8988T (cell line): ENCODE results near the gene FSTL1.
A peak's percentile ranks its signal among the peaks of the same experiment; 100 is the strongest.

Experiments
- DNase-seq: peaks from one replicate; pipeline ENCODE4 v3.0.0; 2011

Gene FSTL1

GRCh38 chr3:120438216-120438615 is 12.6 kb downstream of the FSTL1 start:
- no peak for DNase-seq

GRCh38 chr3:120437559-120437958 is 13.2 kb downstream of the FSTL1 start:
- no peak for DNase-seq

DNA sequence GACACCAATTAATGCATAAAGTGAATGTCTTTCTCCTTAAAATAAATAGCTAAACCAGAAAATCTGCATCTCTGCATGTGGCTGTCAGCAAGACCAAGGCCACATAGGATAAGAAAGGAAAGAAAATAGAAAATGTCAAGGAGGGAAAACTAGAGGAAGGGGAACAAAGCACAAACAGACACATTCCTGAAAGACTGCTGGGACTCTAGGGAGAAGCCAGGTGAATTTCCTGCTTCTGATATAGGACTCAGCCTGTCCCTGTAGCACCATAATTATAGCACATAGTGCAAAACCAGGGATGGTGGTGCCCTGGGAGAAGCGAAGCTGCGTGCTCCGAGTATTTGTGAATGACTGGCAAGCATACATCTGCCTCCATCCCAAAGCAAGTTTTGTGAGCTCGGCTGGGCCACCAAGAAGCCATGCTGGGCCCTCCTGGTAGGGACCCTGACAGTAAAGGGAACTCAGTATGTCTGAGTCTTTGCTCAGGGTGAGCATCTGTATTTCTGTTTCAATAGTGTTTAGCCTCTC is 14.2 kb downstream of the FSTL1 start:
- DNase-seq: no peak

DNA sequence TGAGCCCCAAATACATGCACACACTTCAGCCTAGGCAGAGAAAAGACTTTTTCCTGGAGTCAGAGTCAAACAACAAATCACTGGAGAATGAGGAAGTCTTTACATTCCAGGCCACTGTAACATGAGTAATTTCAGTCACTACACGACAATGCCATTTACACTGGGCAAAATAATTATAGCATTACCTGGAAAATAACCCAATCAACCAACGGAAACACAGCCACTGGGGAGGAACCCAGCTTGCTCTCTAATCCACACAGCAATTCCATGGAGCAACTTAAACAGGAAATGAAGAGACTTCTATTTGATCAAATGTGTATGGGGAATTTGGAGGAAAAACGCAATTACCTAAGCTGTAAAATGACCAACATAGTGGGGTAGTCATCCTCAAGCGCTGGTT is 15.2 kb downstream of the FSTL1 start:
- DNase-seq: no peak

DNA sequence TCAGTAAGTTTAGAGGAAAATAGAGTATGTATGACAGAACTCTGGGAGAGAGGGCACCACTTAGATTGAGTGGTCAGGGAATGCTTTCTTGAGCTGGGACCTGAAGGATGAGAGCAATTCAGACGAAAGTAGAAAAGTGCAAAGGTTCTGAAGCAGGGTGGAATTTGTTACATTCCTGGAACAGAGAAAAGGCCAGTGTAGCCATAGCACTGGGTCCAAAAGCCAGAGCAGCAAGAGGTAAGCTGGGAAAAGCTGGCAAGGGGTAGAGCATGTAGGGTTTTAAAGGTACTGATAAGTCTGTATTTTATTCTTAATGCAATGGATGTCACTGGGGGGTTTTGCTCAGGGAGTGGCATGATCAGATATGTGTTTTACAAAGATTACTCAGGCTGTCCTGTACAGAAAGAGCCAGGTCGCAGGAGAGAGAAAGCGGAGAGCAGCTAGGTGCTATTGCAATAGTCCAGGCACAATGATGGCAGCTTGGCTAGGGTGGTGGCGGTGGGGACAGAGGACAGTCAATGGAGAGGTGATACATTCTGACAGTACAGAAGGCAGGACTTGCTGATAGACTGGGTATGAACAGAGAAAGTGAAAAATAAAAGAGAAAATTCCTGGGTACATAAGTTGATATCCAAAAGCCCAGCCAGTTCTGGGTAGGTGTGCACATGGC is 17.0 kb downstream of the FSTL1 start:
- no peak for DNase-seq

GRCh38 chr3:120432150-120432860 is 18.5 kb downstream of the FSTL1 start:
- DNase-seq: no peak

GRCh38 chr3:120429921-120430361 is 20.9 kb downstream of the FSTL1 start:
- DNase-seq: no peak

DNA sequence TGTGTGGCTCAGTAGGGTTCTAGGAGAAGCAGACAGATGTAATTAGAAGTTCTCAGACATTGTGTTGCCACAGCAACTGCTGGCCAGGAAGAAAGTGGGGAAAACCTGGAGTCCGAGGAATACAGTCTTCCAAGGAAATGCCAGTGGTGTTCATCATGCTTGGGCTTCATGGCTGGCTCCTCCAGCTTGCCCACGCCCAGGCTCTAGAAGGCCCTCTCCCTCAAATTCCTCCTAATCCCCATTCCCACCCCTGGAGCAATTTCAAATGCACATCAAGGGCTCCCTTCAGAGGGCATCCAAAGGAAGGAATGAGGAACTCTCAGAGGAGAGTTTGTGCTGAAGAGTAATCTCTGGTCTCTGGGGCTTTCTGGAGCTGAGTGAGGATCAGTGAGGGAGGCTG is 21.9 kb downstream of the FSTL1 start:
- no peak for DNase-seq

GRCh38 chr3:120427201-120427600 is 23.6 kb downstream of the FSTL1 start:
- no peak for DNase-seq

GRCh38 chr3:120425572-120426250 is 25.1 kb downstream of the FSTL1 start:
- DNase-seq: no peak

GRCh38 chr3:120424976-120425570 is 25.7 kb downstream of the FSTL1 start:
- no peak for DNase-seq

- no peak for DNase-seq
Observed at GRCh38 chr3:120424506-120424905, 26.3 kb downstream of the FSTL1 start.

GRCh38 chr3:120423432-120423831 is 27.4 kb downstream of the FSTL1 start:
- no peak for DNase-seq

GRCh38 chr3:120421926-120422325 is 28.9 kb downstream of the FSTL1 start:
- DNase-seq: no peak

DNA sequence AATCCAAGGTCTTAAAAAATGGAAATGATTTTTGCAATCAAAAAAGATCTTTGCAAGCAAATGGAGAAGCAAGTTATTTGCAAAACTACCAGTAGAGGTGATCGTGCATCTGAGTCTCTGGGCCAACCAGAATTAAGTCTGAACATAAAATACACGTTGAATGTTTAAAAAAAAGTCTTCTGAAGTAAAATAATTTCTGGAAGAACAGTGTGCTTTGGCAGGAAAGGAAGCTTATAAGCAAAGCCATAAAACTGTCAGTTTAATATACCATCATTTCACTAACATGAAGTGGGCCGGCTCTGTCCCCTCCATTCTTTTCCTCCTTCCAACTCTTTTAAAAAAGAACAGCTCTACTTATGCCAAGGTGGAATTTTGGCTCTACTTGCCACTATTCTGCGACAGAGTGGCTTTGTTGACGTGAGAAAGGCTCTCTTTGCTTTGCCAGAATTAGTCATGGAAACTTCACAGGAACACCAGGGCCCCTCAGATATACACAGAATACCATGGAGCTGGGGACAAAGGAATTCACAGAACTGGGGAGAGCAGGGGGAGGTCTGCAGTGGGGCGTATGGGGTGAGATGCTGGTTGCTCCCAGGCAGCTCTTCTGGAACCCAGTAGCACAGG is 29.8 kb downstream of the FSTL1 start:
- no peak for DNase-seq

GRCh38 chr3:120420360-120420759 is 30.4 kb downstream of the FSTL1 start:
- no peak for DNase-seq

DNA sequence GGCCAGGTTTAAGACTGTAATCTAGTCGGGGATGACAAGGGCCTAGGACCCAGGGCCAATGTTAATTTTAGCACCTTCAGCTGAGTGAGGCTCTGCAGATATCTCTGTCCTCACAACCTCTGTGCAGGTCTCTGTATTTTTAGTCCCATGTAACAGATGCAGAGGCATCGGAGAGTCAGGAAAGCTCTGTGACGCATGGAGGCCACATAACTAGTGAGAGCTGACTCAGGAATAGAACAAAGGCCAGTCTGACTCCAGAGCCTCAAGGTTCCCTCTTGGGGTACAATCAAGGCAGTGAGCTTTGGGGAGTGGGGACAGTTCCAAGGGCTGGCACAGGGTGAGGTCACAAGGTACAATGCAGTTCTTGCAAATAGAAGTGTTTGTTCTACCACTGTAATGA is 31.0 kb downstream of the FSTL1 start:
- no peak for DNase-seq

DNA sequence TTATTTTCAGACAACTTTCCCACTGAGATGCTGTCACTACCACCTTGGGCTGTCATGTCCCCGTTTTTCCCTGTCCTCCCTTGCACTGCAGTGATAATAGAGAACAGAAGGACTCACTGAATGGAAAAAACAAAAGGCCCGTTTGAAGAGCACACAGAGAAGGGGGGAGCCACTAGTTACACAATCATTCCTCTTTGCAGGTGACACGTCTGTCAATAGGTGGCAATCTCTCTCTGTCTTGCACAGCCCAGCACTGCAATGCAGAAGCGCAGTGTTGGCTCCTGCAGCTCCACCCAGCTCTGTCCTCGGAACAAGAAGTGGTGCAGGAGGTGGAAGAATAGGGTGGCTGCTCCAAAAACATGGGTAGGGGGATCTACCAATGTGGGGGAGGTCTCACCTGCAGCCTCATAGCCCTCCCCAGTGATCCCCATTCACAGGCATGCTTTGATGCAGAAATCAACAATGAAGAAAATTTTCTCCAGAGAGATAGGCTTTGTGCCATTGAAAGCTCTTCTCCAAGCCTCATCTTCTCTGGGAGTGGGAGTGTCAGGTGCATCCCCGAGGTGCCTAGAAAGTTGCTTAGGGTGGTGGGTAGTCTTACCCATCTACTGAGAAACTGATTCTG is 31.8 kb downstream of the FSTL1 start:
- peak; percentile 32 for DNase-seq

GRCh38 chr3:120418446-120418845 is 32.3 kb downstream of the FSTL1 start:
- no peak for DNase-seq

- DNase-seq: peak; percentile 83
Observed at GRCh38 chr3:120417272-120417911, 33.4 kb downstream of the FSTL1 start.

DNA sequence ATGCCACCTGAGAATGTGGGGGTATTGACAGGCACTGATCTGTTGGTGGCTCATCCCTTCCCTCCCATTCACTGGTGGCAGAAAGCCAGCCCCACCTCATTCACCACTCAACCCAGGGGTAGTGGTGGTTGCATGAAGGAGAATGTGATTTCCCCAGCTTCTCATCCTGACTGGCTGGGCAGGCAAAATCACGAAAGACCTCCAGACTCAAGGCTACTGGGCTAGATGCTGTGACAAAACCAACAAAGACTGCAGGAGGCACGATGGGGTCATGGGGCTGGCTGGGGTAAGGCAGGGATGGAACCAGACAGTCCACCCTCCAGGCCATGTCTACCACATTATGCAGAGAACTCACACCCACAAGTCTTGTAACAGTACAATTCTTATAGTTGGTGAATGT is 33.9 kb downstream of the FSTL1 start:
- DNase-seq: no peak

DNA sequence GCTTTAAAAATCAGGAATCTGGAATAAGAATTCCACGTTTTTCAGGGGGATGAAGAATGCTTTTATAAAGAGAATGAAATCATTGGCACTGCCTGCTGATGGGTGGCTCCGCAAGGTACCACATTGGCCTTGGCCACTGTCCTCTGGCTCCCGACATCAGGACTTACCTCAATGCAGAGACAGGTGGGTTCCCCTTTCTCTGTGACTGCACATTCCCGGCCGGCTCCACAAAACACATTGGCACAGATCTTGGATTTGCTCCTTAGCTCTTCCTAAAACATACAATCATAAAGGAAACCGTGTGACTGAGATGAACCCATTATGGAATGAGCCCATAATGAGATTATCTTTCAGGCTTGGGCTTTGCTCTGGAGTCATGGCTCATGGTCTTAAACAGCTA is 35.0 kb downstream of the FSTL1 start:
- DNase-seq: no peak
